Loucy (cell line): ENCODE results near the gene TLE3.

Experiments
- H2AFZ ChIP-seq: fragments of 200-600 bp; sonication (generic); 2 replicates; pipeline ENCODE4 v1.6.0; 2016; ENCODE audit warnings: antibody characterized with exemption, mild to moderate bottlenecking, low read length, moderate library complexity
- H3F3A ChIP-seq: fragments of 200-600 bp; 2 replicates; pipeline ENCODE4 v1.6.0; 2016; ENCODE audit warnings: antibody characterized with exemption, low read depth, mild to moderate bottlenecking
- H3K27me3 ChIP-seq: fragments of 200-600 bp; sonication (generic); 2 replicates; pipeline ENCODE4 v1.6.1; 2014; ENCODE audit warnings: low read length, mild to moderate bottlenecking; ENCODE audit not compliant: insufficient read depth, poor library complexity, severe bottlenecking
- H3K36me3 ChIP-seq: fragments of 200-600 bp; sonication (generic); 2 replicates; pipeline ENCODE4 v1.6.1; 2016; ENCODE audit warnings: low read length; ENCODE audit not compliant: insufficient read depth
- H3K4me1 ChIP-seq: fragments of 200-600 bp; sonication (generic); 2 replicates; pipeline ENCODE4 v1.5.1; 2014; ENCODE audit warnings: low read length, mild to moderate bottlenecking; ENCODE audit not compliant: insufficient read depth, poor library complexity, severe bottlenecking
- H3K4me2 ChIP-seq: fragments of 200-600 bp; sonication (generic); 2 replicates; pipeline ENCODE4 v1.6.0; 2014; ENCODE audit warnings: antibody characterized with exemption, low read length, low read depth, mild to moderate bottlenecking; ENCODE audit not compliant: poor library complexity, severe bottlenecking
- H3K4me3 ChIP-seq: fragments of 200-600 bp; sonication (generic); 2 replicates; pipeline ENCODE4 v1.5.1; 2014; ENCODE audit warnings: low read length, mild to moderate bottlenecking, mixed read lengths; ENCODE audit not compliant: poor library complexity, severe bottlenecking
- H3K79me2 ChIP-seq: fragments of 200-600 bp; sonication (generic); 2 replicates; pipeline ENCODE4 v1.6.1; 2014; ENCODE audit warnings: low read length; ENCODE audit not compliant: insufficient read depth
- H3K9ac ChIP-seq: fragments of 200-600 bp; sonication (generic); 2 replicates; pipeline ENCODE4 v1.6.0; 2014; ENCODE audit warnings: mild to moderate bottlenecking, low read depth, low read length, moderate library complexity; ENCODE audit not compliant: poor library complexity, severe bottlenecking
- H3K9me2 ChIP-seq: fragments of 200-600 bp; sonication (generic); replicated peaks from 2 replicates; pipeline ENCODE4 v1.6.1; 2016; ENCODE audit warnings: low read depth, low read length, mixed read lengths
- H3K9me3 ChIP-seq: fragments of 200-600 bp; sonication (generic); 2 replicates; pipeline ENCODE4 v1.6.1; 2014; ENCODE audit warnings: mild to moderate bottlenecking, antibody characterized with exemption, low read length, low read depth; ENCODE audit not compliant: insufficient read depth
- H4K20me1 ChIP-seq: fragments of 200-600 bp; sonication (generic); 2 replicates; pipeline ENCODE4 v1.6.0; 2014; ENCODE audit warnings: antibody characterized with exemption, low read length, mild to moderate bottlenecking; ENCODE audit not compliant: insufficient read depth, poor library complexity, severe bottlenecking
- EZH2phosphoT487 ChIP-seq: fragments of 200-600 bp; IDR thresholded peaks from 2 replicates; pipeline ENCODE4 v1.6.1; 2018; ENCODE audit warnings: antibody characterized with exemption, mild to moderate bottlenecking, moderate library complexity, borderline replicate concordance
- TF ChIP-seq, protein P1 (sequence below): fragments of 200-600 bp; sonication (generic); conservative IDR thresholded peaks from 2 replicates; pipeline ENCODE4 v1.5.1; 2014; ENCODE audit warnings: mild to moderate bottlenecking, antibody characterized with exemption, low read length

The TLE3 gene

DNA sequence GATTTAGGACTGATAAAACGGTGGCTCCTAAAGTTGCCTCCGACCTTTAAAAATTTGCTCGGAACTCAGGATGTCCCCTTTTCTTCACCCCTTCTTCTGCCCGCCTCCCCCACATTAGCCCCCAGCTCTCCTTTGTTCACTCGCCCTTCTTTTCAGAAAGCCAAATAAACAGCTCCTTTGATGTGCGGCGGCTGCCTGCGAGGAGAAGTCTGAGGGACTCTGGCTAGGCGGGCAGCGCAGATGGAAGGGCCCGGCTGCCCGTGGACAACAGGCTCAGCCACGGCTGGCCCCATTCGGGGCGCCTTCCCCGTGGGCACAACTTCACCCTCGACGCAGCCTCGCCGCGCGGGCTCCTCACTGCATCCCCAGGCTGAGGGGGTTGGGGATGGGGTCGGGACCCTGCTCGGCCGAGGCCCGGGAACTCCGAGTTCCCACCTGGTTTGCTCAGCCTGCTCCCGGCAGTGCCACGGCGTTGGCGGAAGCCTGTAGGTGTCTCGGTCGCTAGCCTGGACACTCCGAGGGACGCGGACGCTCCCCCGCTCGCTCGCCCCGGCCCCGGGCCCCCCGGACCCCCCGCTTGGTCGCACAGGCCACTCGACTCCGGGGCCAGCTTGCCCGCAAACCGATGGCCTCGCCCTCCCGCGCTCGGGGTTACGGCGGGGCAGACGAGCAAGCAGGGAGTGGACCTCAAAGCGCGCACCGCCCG, 897 bp upstream of the TLE3 start:
- H4K20me1 ChIP-seq = peaks cover 31% of the 10 kb centered on the region
- H3K4me1 ChIP-seq = peaks cover 48% of the 10 kb centered on the region
- H3K4me3 ChIP-seq = peak overlapping the region; percentile 87
- H3F3A ChIP-seq = no peaks in the 10 kb centered on the region; the same call in 1 of the 2 replicates
- no peaks in the 10 kb centered on the region for H3K9me2 ChIP-seq
- H3K9me3 ChIP-seq = no peaks in the 10 kb centered on the region
- H3K9ac ChIP-seq = peak overlapping the region; percentile 93
- no peaks in the 10 kb centered on the region for H3K27me3 ChIP-seq
- peak overlapping the region; percentile 89 for H3K4me2 ChIP-seq
- peaks cover 4% of the 10 kb centered on the region; the same call in 1 of the 2 replicates for H3K36me3 ChIP-seq
- TF ChIP-seq, protein P1, sequence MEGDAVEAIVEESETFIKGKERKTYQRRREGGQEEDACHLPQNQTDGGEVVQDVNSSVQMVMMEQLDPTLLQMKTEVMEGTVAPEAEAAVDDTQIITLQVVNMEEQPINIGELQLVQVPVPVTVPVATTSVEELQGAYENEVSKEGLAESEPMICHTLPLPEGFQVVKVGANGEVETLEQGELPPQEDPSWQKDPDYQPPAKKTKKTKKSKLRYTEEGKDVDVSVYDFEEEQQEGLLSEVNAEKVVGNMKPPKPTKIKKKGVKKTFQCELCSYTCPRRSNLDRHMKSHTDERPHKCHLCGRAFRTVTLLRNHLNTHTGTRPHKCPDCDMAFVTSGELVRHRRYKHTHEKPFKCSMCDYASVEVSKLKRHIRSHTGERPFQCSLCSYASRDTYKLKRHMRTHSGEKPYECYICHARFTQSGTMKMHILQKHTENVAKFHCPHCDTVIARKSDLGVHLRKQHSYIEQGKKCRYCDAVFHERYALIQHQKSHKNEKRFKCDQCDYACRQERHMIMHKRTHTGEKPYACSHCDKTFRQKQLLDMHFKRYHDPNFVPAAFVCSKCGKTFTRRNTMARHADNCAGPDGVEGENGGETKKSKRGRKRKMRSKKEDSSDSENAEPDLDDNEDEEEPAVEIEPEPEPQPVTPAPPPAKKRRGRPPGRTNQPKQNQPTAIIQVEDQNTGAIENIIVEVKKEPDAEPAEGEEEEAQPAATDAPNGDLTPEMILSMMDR = no peak
- no peak for TF ChIP-seq EZH2phosphoT487
- no peak overlapping the region for H2AFZ ChIP-seq
- H3K79me2 ChIP-seq = peaks cover 48% of the 10 kb centered on the region

DNA sequence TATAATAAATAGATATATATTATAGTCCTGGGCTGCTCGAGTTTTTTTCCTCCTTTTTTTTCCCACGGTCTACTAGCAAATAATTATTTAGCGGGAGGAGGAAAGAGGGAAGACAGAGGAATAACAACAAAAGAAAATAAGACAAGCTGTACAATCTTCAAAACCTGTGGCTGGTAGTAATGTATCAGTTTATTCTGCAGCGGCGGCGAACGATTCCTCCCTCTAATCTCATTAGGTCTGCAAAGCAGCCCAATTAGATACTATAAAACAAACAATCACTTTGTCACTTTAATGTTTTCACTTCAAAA, 390 bp upstream of the TLE3 start:
- TF ChIP-seq, protein P1 = no peak
- no peak for TF ChIP-seq EZH2phosphoT487
- H2AFZ ChIP-seq = no peak overlapping the region
- peaks cover 36% of the 10 kb centered on the region for H4K20me1 ChIP-seq
- H3K9me3 ChIP-seq = no peaks in the 10 kb centered on the region
- peak overlapping the region; percentile 89 for H3K4me2 ChIP-seq
- H3K27me3 ChIP-seq = no peaks in the 10 kb centered on the region
- peak overlapping the region; percentile 87 for H3K4me3 ChIP-seq
- peak overlapping the region; percentile 93 for H3K9ac ChIP-seq
- peaks cover 7% of the 10 kb centered on the region; the same call in 1 of the 2 replicates for H3K36me3 ChIP-seq
- H3K9me2 ChIP-seq = no peaks in the 10 kb centered on the region
- H3K4me1 ChIP-seq = peaks cover 48% of the 10 kb centered on the region
- H3F3A ChIP-seq = no peaks in the 10 kb centered on the region; the same call in 1 of the 2 replicates
- peaks cover 53% of the 10 kb centered on the region for H3K79me2 ChIP-seq

DNA sequence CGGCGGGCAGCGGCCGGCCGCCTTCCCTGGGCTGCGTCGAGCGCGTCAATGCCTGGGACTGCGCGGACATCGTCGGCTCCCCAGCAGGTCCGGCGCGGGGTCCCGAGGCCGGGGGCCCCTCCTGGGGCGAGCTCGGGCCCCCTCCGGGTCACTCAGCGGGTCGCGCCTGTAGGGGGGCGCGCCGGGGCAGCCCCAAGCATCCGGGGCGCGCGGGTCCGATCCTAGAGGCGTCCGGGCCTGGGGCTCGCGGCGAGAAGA, 725 bp downstream of the TLE3 start:
- Histone ChIP-seq H3K79me2 (peaks cover 64% of the 10 kb centered on the region), H3K4me3 (peak overlapping the region; percentile 87), H4K20me1 (peaks cover 48% of the 10 kb centered on the region), H2AFZ (no peak overlapping the region), H3K9me3 (no peaks in the 10 kb centered on the region), H3K4me1 (peaks cover 51% of the 10 kb centered on the region), H3K9me2 (no peaks in the 10 kb centered on the region), H3F3A (no peaks in the 10 kb centered on the region; the same call in 1 of the 2 replicates), H3K27me3 (no peaks in the 10 kb centered on the region), H3K36me3 (peaks cover 7% of the 10 kb centered on the region; the same call in 1 of the 2 replicates), H3K4me2 (peak overlapping the region; percentile 89), H3K9ac (peak overlapping the region; percentile 93)
- TF ChIP-seq EZH2phosphoT487 = no peak
- TF ChIP-seq, protein P1 = no peak
